HCT116 (cell line): ENCODE results near the gene PARVB. TPM values are rescaled to one million over a fixed set of nuclear protein-coding genes. Genes with fewer than 3 reads are reported as not detected.

ENCODE experiments used
- ATAC-seq: fragments of 200-7000 bp; cut with Tn5 transposase; 2 replicates; pipeline ENCODE4 v1.9.1; 2020; ENCODE audit warnings: mild to moderate bottlenecking, moderate library complexity
- BruUV-seq: library from RNA; stranded (reverse); fragments of 400-500 nt; replicated peaks from 2 replicates; lab custom pipeline; 2021; lab: Mats Ljungman, UMichigan
- CTCF ChIA-PET: fragments of 300-600 bp; sonication (Branson Sonifier 250); formaldehyde crosslinking; loops from one replicate; lab custom pipeline; 2021; ENCODE audit warnings: antibody characterized with exemption; lab: Charles Lee
- POLR2A ChIA-PET: fragments of 300-600, 350-600 bp; sonication (Branson Sonifier 250); formaldehyde crosslinking; loops from one replicate; lab custom pipeline; 2021; ENCODE audit warnings: antibody characterized with exemption; lab: Charles Lee
- RAD21 ChIA-PET, 2 experiments: fragments of 300-600 bp; sonication (Branson Sonifier 250); formaldehyde crosslinking; loops; one replicate each; lab custom pipeline; 2023; ENCODE audit warnings: low total read pairs in 2 of 2; ENCODE audit not compliant: uncharacterized antibody in 2 of 2, unreplicated experiment in 2 of 2, low non-redundant PET in 1 of 2; lab: Charles Lee
- DNase-seq: peaks from one replicate; pipeline ENCODE4 v3.0.0-alpha.2; 2010; ENCODE audit warnings: low read depth, low spot score
- H2AFZ ChIP-seq: fragments of 200-600 bp; shearing (Covaris generic), sonication (generic); 2 replicates; pipeline ENCODE4 v1.6.1; 2017; ENCODE audit warnings: low read depth, mixed run types, mixed read lengths, antibody characterized with exemption, low read length; ENCODE audit not compliant: poor library complexity, severe bottlenecking
- H3K27ac ChIP-seq: 2 replicates; pipeline ENCODE4 v1.5.1; 2012; ENCODE audit warnings: low read depth, low read length
- H3K27me3 ChIP-seq: fragments of 200-600 bp; sonication (generic); 2 replicates; pipeline ENCODE4 v1.6.1; 2016; ENCODE audit warnings: mixed run types, low read length, mixed read lengths; ENCODE audit not compliant: insufficient read depth
- H3K36me3 ChIP-seq, 2 experiments: fragments of 200-500 bp in 1 of 2; fragments of 200-600 bp in 1 of 2; sonication (Bioruptor generic) in 1 of 2; sonication (generic) in 1 of 2; 2 replicates each; pipeline versions ENCODE4 v1.5.1 to v1.6.1; 2014 to 2016; ENCODE audit warnings: low read length in 2 of 2, inconsistent platforms in 1 of 2, mixed read lengths in 1 of 2, mixed run types in 1 of 2; ENCODE audit not compliant: insufficient read depth in 2 of 2, control insufficient read depth in 1 of 2
- H3K4me1 ChIP-seq, 2 experiments: fragments of 200-600 bp in 1 of 2; sonication (generic) in 1 of 2; 2 replicates each; pipeline versions ENCODE4 v1.5.1 to v1.6.1; 2012 to 2017; ENCODE audit warnings: low read length in 2 of 2, inconsistent platforms in 1 of 2, mild to moderate bottlenecking in 1 of 2, mixed read lengths in 1 of 2, mixed run types in 1 of 2, moderate library complexity in 1 of 2; ENCODE audit not compliant: insufficient read depth in 2 of 2, control insufficient read depth in 1 of 2
- H3K4me2 ChIP-seq: fragments of 200-600 bp; sonication (generic); 2 replicates; pipeline ENCODE4 v1.6.1; 2017; ENCODE audit warnings: mixed run types, low read length, mixed read lengths
- H3K4me3 ChIP-seq, 2 experiments: fragments of 200-600 bp in 1 of 2; sonication (generic) in 1 of 2; replicated peaks in 1 of 2; 2 replicates each; pipeline ENCODE4 v1.5.1; 2011 to 2016; ENCODE audit warnings: low read length in 2 of 2, control low read depth in 1 of 2, low read depth in 1 of 2, mild to moderate bottlenecking in 1 of 2, mixed read lengths in 1 of 2, mixed run types in 1 of 2
- H3K79me2 ChIP-seq: fragments of 200-600 bp; sonication (generic); 2 replicates; pipeline ENCODE4 v1.6.1; 2017; ENCODE audit warnings: mild to moderate bottlenecking, mixed run types, low read length, moderate library complexity, mixed read lengths; ENCODE audit not compliant: insufficient read depth
- H3K9ac ChIP-seq: fragments of 200-600 bp; sonication (generic); 2 replicates; pipeline ENCODE4 v1.6.1; 2016; ENCODE audit warnings: low read length, mixed read lengths
- H3K9me2 ChIP-seq: fragments of 200-600 bp; sonication (generic), shearing (Covaris generic); 2 replicates; pipeline ENCODE4 v1.6.1; 2017; ENCODE audit warnings: mixed run types, mild to moderate bottlenecking, moderate library complexity; ENCODE audit not compliant: insufficient read depth
- H3K9me3 ChIP-seq, 2 experiments: fragments of 200-500 bp in 1 of 2; fragments of 200-600 bp in 1 of 2; sonication (Bioruptor generic) in 1 of 2; sonication (generic) in 1 of 2; 2 replicates each; pipeline ENCODE4 v1.6.1; 2014 to 2017; ENCODE audit warnings: low read length in 2 of 2, mixed read lengths in 2 of 2, inconsistent platforms in 1 of 2, low read depth in 1 of 2, mild to moderate bottlenecking in 1 of 2, mixed run types in 1 of 2, moderate library complexity in 1 of 2; ENCODE audit not compliant: control insufficient read depth in 1 of 2, insufficient read depth in 1 of 2
- H4K20me1 ChIP-seq: fragments of 200-600 bp; sonication (generic), shearing (Covaris generic); 2 replicates; pipeline ENCODE4 v1.6.1; 2017; ENCODE audit warnings: mixed run types, mild to moderate bottlenecking, moderate library complexity; ENCODE audit not compliant: insufficient read depth
- CBX3 ChIP-seq: IDR thresholded peaks from 2 replicates; pipeline ENCODE4 v1.6.1; 2012; ENCODE audit warnings: low read depth
- CEBPB ChIP-seq: IDR thresholded peaks from 2 replicates; pipeline ENCODE4 v1.6.1; 2012; ENCODE audit warnings: low read depth
- CTCF ChIP-seq, 3 experiments: fragments of 200-600 bp in 1 of 3; sonication (generic) in 1 of 3; IDR thresholded peaks in 2 of 3; conservative IDR thresholded peaks in 1 of 3; 2 replicates each; pipeline ENCODE4 v1.5.1; 2012 to 2017; ENCODE audit warnings: low read depth in 2 of 3, low read length in 2 of 3, antibody characterized with exemption in 1 of 3, borderline replicate concordance in 1 of 3, control low read depth in 1 of 3, mild to moderate bottlenecking in 1 of 3, mixed read lengths in 1 of 3, mixed run types in 1 of 3, moderate library complexity in 1 of 3; ENCODE audit not compliant: insufficient read depth in 1 of 3
- FOSL1 ChIP-seq: IDR thresholded peaks from 2 replicates; pipeline ENCODE4 v1.6.1; 2012; ENCODE audit warnings: low read depth
- MAX ChIP-seq: IDR thresholded peaks from 2 replicates; pipeline ENCODE4 v1.6.1; 2012
- POLR2A ChIP-seq: IDR thresholded peaks from 2 replicates; pipeline ENCODE4 v1.7.0; 2011; ENCODE audit warnings: borderline replicate concordance; ENCODE audit not compliant: insufficient read depth, insufficient read length; ENCODE audit errors: extremely low read depth
- RAD21 ChIP-seq: IDR thresholded peaks from 2 replicates; pipeline ENCODE4 v1.6.1; 2012; ENCODE audit warnings: low read depth, mild to moderate bottlenecking
- SIN3A ChIP-seq: IDR thresholded peaks from 2 replicates; pipeline ENCODE4 v1.6.1; 2012; ENCODE audit warnings: low read depth
- SP1 ChIP-seq: IDR thresholded peaks from 2 replicates; pipeline ENCODE4 v1.6.1; 2012; ENCODE audit warnings: low read depth
- SRF ChIP-seq: IDR thresholded peaks from 2 replicates; pipeline ENCODE4 v1.6.1; 2012; ENCODE audit warnings: low read depth
- TCF7L2 ChIP-seq: IDR thresholded peaks from 2 replicates; pipeline ENCODE4 v1.7.0; 2011; ENCODE audit warnings: borderline replicate concordance, inconsistent platforms; ENCODE audit not compliant: insufficient read depth, insufficient read length; ENCODE audit errors: extremely low read depth
- YY1 ChIP-seq: IDR thresholded peaks from 2 replicates; pipeline ENCODE4 v1.6.1; 2011; ENCODE audit warnings: low read length, low read depth, moderate library complexity, mild to moderate bottlenecking; ENCODE audit not compliant: insufficient replicate concordance; ENCODE audit errors: extremely low read depth
- ZBTB33 ChIP-seq: IDR thresholded peaks from 2 replicates; pipeline ENCODE4 v1.6.1; 2011; ENCODE audit warnings: mild to moderate bottlenecking, low read length, moderate library complexity; ENCODE audit not compliant: insufficient replicate concordance; ENCODE audit errors: extremely low read depth
- ZFX ChIP-seq: fragments of 450-650 bp; IDR thresholded peaks from 2 replicates; pipeline ENCODE4 v1.6.1; 2017
- ZNF274 ChIP-seq: fragments of 200-500 bp; sonication (Bioruptor generic); IDR thresholded peaks from 2 replicates; pipeline ENCODE4 v1.6.1; 2014; ENCODE audit warnings: mild to moderate bottlenecking, low read depth, low read length, inconsistent platforms
- intact Hi-C: fragments of 100-400 bp; cut with micrococcal nuclease; formaldehyde crosslinking; loops from 2 replicates; pipeline ENCODE4 v1.10.0; 2022
- total RNA-seq: library from RNA; stranded (reverse); gene quantifications from one replicate; pipeline ENCODE4 v1.2.1, GENCODE V29; 2021; ENCODE audit not compliant: unreplicated experiment

Gene PARVB
- total RNA-seq, 1 experiment from 2014 or later = 21.4 TPM

GRCh38 chr22:44197271-44197670 is 173.2 kb downstream of the PARVB start:
- ATAC-seq = no peak
- Histone ChIP-seq H4K20me1 (no peaks in the 10 kb centered on the region), H3K27me3 (peaks cover 32% of the 10 kb centered on the region), H3K9me2 (no peaks in the 10 kb centered on the region), H3K36me3 (no peaks in the 10 kb centered on the region), H3K9ac (no peak overlapping the region), H3K4me2 (no peak overlapping the region), H3K9me3 (no peaks in the 10 kb centered on the region), H3K4me3 (no peak overlapping the region), H2AFZ (no peak overlapping the region), H3K4me1 (peaks cover 4 to 8% of the 10 kb centered on the region in 2 experiments; a peak in 2 of 4 replicates), H3K27ac (no peak overlapping the region), H3K79me2 (no peaks in the 10 kb centered on the region)
- no peak for TF ChIP-seq TCF7L2
- no peak for TF ChIP-seq CEBPB
- TF ChIP-seq MAX = no peak
- TF ChIP-seq CTCF (IDR thresholded peaks at IDR 0.05 in 2 of 3, conservative IDR thresholded peaks at IDR 0.05 in 1 of 3; ENCODE audit: borderline replicate concordance in 1 of 3, insufficient read depth in 1 of 3, low read depth in 2 of 3, low read length in 2 of 3) = no peak
- TF ChIP-seq SP1 = no peak
- TF ChIP-seq SIN3A = no peak
- no peak for TF ChIP-seq ZBTB33
- no peak for TF ChIP-seq SRF
- no peak for TF ChIP-seq YY1
- TF ChIP-seq RAD21 = no peak
- TF ChIP-seq FOSL1 = no peak
- no peak for TF ChIP-seq ZFX
- no peak for TF ChIP-seq POLR2A
- TF ChIP-seq ZNF274 = no peak
- TF ChIP-seq CBX3 = no peak
- no peak for DNase-seq
- no TSS peak for BruUV-seq
- ChIA-PET RAD21 (no interaction called here), POLR2A (no interaction called here), CTCF (no interaction called here)
- intact Hi-C loops = no loop called here
